SU-DHL-6 (cell line): ENCODE results near the gene FGF19.

Source experiments
- H2AFZ ChIP-seq: fragments of 200-600 bp; sonication (generic); 2 replicates; pipeline ENCODE4 v1.6.1; 2014; ENCODE audit warnings: low read depth, mild to moderate bottlenecking, moderate library complexity, mixed read lengths, antibody characterized with exemption, low read length; ENCODE audit not compliant: severe bottlenecking
- H3F3A ChIP-seq: fragments of 200-600 bp; shearing (Covaris generic); 2 replicates; pipeline ENCODE4 v1.6.0; 2016; ENCODE audit warnings: antibody characterized with exemption, mild to moderate bottlenecking; ENCODE audit not compliant: insufficient read depth
- H3K27ac ChIP-seq: fragments of 200-600 bp; sonication (generic); 2 replicates; pipeline ENCODE4 v1.5.1; 2016; ENCODE audit warnings: low read depth, mild to moderate bottlenecking, low read length, moderate library complexity, mixed read lengths
- H3K27me3 ChIP-seq: fragments of 200-600 bp; sonication (generic), shearing (Covaris generic); 2 replicates; pipeline ENCODE4 v1.6.0; 2014; ENCODE audit warnings: mild to moderate bottlenecking, low read length
- H3K36me3 ChIP-seq: fragments of 200-600 bp; sonication (generic); 2 replicates; pipeline ENCODE4 v1.6.1; 2014; ENCODE audit warnings: mild to moderate bottlenecking, low read length, mixed read lengths
- H3K4me2 ChIP-seq: fragments of 300-600, 200-600 bp; shearing (Covaris generic), sonication (generic); 2 replicates; pipeline ENCODE4 v1.6.0; 2014; ENCODE audit warnings: low read length, low read depth, mild to moderate bottlenecking; ENCODE audit not compliant: poor library complexity, severe bottlenecking
- H3K4me3 ChIP-seq: fragments of 200-600 bp; sonication (generic); 2 replicates; pipeline ENCODE4 v1.5.1; 2014; ENCODE audit warnings: antibody characterized with exemption, low read length, mild to moderate bottlenecking, mixed read lengths; ENCODE audit not compliant: insufficient read depth, poor library complexity, severe bottlenecking
- H3K79me2 ChIP-seq: fragments of 200-600 bp; sonication (generic); 2 replicates; pipeline ENCODE4 v1.6.1; 2014; ENCODE audit warnings: mild to moderate bottlenecking, low read length, moderate library complexity; ENCODE audit not compliant: insufficient read depth
- H3K9ac ChIP-seq: fragments of 200-600 bp; sonication (generic); 2 replicates; pipeline ENCODE4 v1.7.0; 2014; ENCODE audit warnings: mild to moderate bottlenecking, low read length
- H3K9me2 ChIP-seq: fragments of 200-600 bp; sonication (generic); replicated peaks from 2 replicates; pipeline ENCODE4 v1.6.1; 2014; ENCODE audit warnings: low read length; ENCODE audit not compliant: insufficient read depth
- H3K9me3 ChIP-seq: fragments of 200-600 bp; sonication (generic); 2 replicates; pipeline ENCODE4 v1.6.1; 2014; ENCODE audit warnings: low read length, mixed read lengths; ENCODE audit not compliant: insufficient read depth
- H4K20me1 ChIP-seq: fragments of 200-600 bp; sonication (generic); 2 replicates; pipeline ENCODE4 v1.6.1; 2014; ENCODE audit warnings: low read depth, mild to moderate bottlenecking, antibody characterized with exemption, low read length, moderate library complexity, mixed read lengths
- CTCF ChIP-seq: fragments of 200-600 bp; sonication (generic); IDR thresholded peaks from one replicate; pipeline ENCODE4 v1.5.1; 2017; ENCODE audit warnings: antibody characterized with exemption, mild to moderate bottlenecking, low read length, moderate library complexity; ENCODE audit not compliant: insufficient read depth, poor library complexity, severe bottlenecking
- EZH2phosphoT487 ChIP-seq: fragments of 200-600 bp; sonication (generic), shearing (Covaris generic); conservative IDR thresholded peaks from 2 replicates; pipeline ENCODE4 v1.6.1; 2018; ENCODE audit warnings: mild to moderate bottlenecking, antibody characterized with exemption, low read length, moderate library complexity, mixed read lengths

FGF19 gene

GRCh38 chr11:69708736-69709401 lies 5.0 kb upstream of the FGF19 start:
- Histone ChIP-seq H3K27me3 (no peaks in the 10 kb centered on the region), H3K36me3 (no peaks in the 10 kb centered on the region), H3K4me2 (no peak overlapping the region), H3K9me3 (no peaks in the 10 kb centered on the region), H4K20me1 (no peaks in the 10 kb centered on the region), H3K9me2 (no peaks in the 10 kb centered on the region), H3F3A (no peaks in the 10 kb centered on the region), H3K27ac (no peak overlapping the region), H3K4me3 (no peak overlapping the region), H3K79me2 (no peaks in the 10 kb centered on the region), H3K9ac (no peak overlapping the region), H2AFZ (no peak overlapping the region)
- no peak for TF ChIP-seq CTCF
- no peak for TF ChIP-seq EZH2phosphoT487

GRCh38 chr11:69707176-69707575 lies 3.4 kb upstream of the FGF19 start:
- Histone ChIP-seq H3K36me3 (no peaks in the 10 kb centered on the region), H2AFZ (no peak overlapping the region), H3K9ac (no peak overlapping the region), H3K27me3 (no peaks in the 10 kb centered on the region), H3K27ac (no peak overlapping the region), H3K9me3 (no peaks in the 10 kb centered on the region), H3F3A (no peaks in the 10 kb centered on the region), H3K9me2 (no peaks in the 10 kb centered on the region), H4K20me1 (no peaks in the 10 kb centered on the region), H3K4me3 (no peak overlapping the region), H3K79me2 (no peaks in the 10 kb centered on the region), H3K4me2 (peak overlapping the region; percentile 38)
- TF ChIP-seq EZH2phosphoT487, result no peak
- no peak for TF ChIP-seq CTCF

- no peaks in the 10 kb centered on the region for H3K79me2 ChIP-seq
- H3K27me3 ChIP-seq, result no peaks in the 10 kb centered on the region
- H3K9ac ChIP-seq, result no peak overlapping the region
- no peaks in the 10 kb centered on the region for H3K9me2 ChIP-seq
- H2AFZ ChIP-seq, result no peak overlapping the region
- no peaks in the 10 kb centered on the region for H3F3A ChIP-seq
- no peaks in the 10 kb centered on the region for H3K9me3 ChIP-seq
- H3K27ac ChIP-seq, result no peak overlapping the region
- TF ChIP-seq EZH2phosphoT487 (no peak), CTCF (no peak)
- no peak overlapping the region for H3K4me3 ChIP-seq
- no peaks in the 10 kb centered on the region for H3K36me3 ChIP-seq
- H4K20me1 ChIP-seq, result no peaks in the 10 kb centered on the region
- H3K4me2 ChIP-seq, result peak overlapping the region; percentile 38
Measured at GRCh38 chr11:69705901-69706787, 2.3 kb upstream of the FGF19 start.
